ENCODE results near the gene PCNX2.
A peak's percentile ranks its signal among the peaks of the same experiment; 100 is the strongest.

The PCNX2 gene, protein sequence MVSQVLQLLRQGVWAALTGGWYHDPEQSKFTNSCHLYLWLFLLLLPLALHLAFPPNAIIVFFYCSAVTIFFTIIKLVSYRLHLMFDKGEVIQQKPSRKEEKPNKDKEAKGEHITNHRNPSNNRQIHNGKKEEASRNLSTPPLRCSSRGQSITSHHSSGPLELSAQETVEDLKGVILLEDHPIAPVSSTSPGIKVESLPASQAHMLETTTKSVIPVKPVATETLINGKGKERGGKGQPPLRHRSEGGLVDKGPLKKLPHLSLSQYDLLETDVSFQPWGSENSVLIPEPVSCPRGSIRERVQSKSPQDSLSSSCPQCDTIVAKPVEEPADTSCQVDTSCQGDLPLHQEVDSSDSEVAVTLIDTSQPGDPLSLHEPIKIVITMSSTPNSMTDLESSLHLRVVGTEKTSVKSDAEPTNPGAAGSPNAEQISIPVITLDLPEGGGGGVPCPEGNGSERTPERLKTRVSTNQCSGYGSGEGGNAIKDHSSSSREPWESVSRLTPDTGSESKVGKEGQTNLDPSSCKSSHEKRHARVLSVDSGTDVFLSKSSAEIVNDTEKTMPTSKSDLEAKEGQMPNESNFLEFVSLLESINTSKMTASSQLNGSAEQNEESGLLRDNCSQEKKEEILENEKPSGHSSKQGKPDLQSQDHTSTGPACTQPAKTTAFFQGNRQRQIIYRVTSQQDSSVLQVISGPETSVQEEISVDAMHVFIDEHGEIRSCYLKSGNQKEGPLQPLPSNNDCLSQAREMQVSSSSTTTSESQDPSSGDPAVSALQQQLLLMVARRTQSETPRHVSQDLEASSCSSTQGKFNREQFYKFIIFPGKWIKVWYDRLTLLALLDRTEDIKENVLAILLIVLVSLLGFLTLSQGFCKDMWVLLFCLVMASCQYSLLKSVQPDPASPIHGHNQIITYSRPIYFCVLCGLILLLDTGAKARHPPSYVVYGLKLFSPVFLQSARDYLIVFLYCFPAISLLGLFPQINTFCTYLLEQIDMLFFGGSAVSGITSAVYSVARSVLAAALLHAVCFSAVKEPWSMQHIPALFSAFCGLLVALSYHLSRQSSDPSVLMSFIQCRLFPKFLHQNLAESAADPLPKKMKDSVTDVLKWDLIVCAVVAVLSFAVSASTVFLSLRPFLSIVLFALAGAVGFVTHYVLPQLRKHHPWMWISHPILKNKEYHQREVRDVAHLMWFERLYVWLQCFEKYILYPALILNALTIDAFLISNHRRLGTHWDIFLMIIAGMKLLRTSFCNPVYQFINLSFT (N-terminal part only)

GRCh38 chr1:233295237-233295974 is at the start of gene PCNX2:
Gene PCNX2, minus strand, starts transcription at chr1:233295725. Its CDS starts 247 bp downstream, at chr1:233295478.
- H3K4me1 ChIP-seq (ENCODE audit: control insufficient read depth in 5 of 5, insufficient read depth in 5 of 5, low read length in 5 of 5), result peaks cover 0 to 24% (median 9%) of the 10 kb centered on the region in 5 donors
- peaks cover 0 to 8% (median 4%) of the 10 kb centered on the region in 5 donors for H3K27me3 ChIP-seq (ENCODE audit: control insufficient read depth in 5 of 5, insufficient read depth in 4 of 5, low read length in 5 of 5)
- peak within 1 kb of the TSS in 3 of 5 donors; percentile 29 to 73 (median 39) for H3K9ac ChIP-seq (ENCODE audit: low read length in 5 of 5)
- H3K9me3 ChIP-seq (ENCODE audit: control insufficient read depth in 5 of 5, low read length in 5 of 5), result no peaks in the 10 kb centered on the region
- peak within 1 kb of the TSS; percentile 35 for H3K27ac ChIP-seq (ENCODE audit: low read depth, low read length)
- no peaks in the 10 kb centered on the region for H3K36me3 ChIP-seq (ENCODE audit: control insufficient read depth in 5 of 5, insufficient read depth in 5 of 5, low read length in 5 of 5)
- H3K4me3 ChIP-seq (ENCODE audit: low read depth in 1 of 5, low read length in 5 of 5), result peak within 1 kb of the TSS; percentile 53 to 77 (median 75)

DNA sequence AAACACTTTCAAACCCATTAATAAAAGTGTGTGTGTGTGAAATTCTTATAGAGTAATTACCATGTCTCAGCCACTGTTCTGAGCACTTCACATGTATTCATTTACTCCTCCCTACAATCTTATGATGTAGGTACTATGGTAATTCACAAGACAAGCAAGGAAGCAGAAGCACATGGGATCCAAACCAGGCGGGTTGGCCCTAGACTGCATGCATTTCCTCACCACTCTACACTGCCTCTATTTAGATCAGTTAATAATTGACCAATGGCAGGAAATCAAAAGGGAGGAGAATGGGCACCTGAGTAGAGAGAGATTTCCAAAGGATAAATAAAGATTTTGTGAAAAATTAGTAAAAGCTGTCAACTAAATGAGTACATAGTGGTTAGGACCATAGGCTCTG is 47.7 kb upstream of the PCNX2 start:
- Histone ChIP-seq H3K4me3 (ENCODE audit: low read depth in 1 of 5, low read length in 5 of 5) (no peak overlapping the region), H3K9ac (ENCODE audit: low read length in 5 of 5) (no peak overlapping the region), H3K36me3 (ENCODE audit: control insufficient read depth in 5 of 5, insufficient read depth in 5 of 5, low read length in 5 of 5) (no peaks in the 10 kb centered on the region), H3K4me1 (ENCODE audit: control insufficient read depth in 5 of 5, insufficient read depth in 5 of 5, low read length in 5 of 5) (peaks cover 0 to 7% (median 0%) of the 10 kb centered on the region in 5 donors), H3K9me3 (ENCODE audit: control insufficient read depth in 5 of 5, low read length in 5 of 5) (no peaks in the 10 kb centered on the region), H3K27ac (ENCODE audit: low read depth, low read length) (no peak overlapping the region), H3K27me3 (ENCODE audit: control insufficient read depth in 5 of 5, insufficient read depth in 4 of 5, low read length in 5 of 5) (no peaks in the 10 kb centered on the region)

GRCh38 chr1:233342086-233342485 is 46.6 kb upstream of the PCNX2 start:
- Histone ChIP-seq H3K4me1 (ENCODE audit: control insufficient read depth in 5 of 5, insufficient read depth in 5 of 5, low read length in 5 of 5) (peaks cover 0 to 7% (median 0%) of the 10 kb centered on the region in 5 donors), H3K4me3 (ENCODE audit: low read depth in 1 of 5, low read length in 5 of 5) (no peak overlapping the region)

DNA sequence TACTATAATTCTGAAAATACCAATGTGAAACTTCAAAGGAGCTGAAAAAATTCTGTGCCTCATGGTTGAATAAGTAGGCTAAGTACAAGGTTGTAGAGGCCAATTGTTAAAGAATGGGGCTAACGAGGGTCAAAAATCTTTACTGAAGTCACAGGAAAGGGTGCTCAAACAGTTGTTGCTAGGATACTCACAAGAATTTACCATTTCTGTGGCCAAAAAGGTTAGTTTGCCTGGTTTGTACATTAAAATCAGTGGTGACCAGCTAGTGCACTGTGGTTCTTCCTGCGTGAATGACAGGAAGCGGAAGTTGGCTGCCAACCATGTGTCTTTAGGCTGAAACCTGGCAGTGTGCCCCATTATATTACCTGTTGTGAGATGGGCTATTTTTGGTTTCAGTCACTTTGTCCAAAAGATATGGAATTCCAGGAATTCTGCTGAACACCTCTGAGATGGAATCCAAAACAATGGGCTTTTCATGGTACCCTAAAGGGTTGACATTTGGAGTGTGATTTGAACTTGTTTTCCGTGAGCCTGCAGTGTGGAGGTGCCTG is 45.5 kb upstream of the PCNX2 start:
- H3K9ac ChIP-seq (ENCODE audit: low read length in 5 of 5), result no peak overlapping the region
- H3K9me3 ChIP-seq (ENCODE audit: control insufficient read depth in 5 of 5, low read length in 5 of 5), result no peaks in the 10 kb centered on the region
- no peaks in the 10 kb centered on the region for H3K36me3 ChIP-seq (ENCODE audit: control insufficient read depth in 5 of 5, insufficient read depth in 5 of 5, low read length in 5 of 5)
- no peak overlapping the region for H3K4me3 ChIP-seq (ENCODE audit: low read depth in 1 of 5, low read length in 5 of 5)
- peaks cover 0 to 7% (median 0%) of the 10 kb centered on the region in 5 donors for H3K4me1 ChIP-seq (ENCODE audit: control insufficient read depth in 5 of 5, insufficient read depth in 5 of 5, low read length in 5 of 5)
- no peak overlapping the region for H3K27ac ChIP-seq (ENCODE audit: low read depth, low read length)
- no peaks in the 10 kb centered on the region for H3K27me3 ChIP-seq (ENCODE audit: control insufficient read depth in 5 of 5, insufficient read depth in 4 of 5, low read length in 5 of 5)

More at GRCh38 chr1:233342086-233342485, 46.6 kb upstream of the PCNX2 start:
- Histone ChIP-seq H3K27me3 (ENCODE audit: control insufficient read depth in 5 of 5, insufficient read depth in 4 of 5, low read length in 5 of 5) (no peaks in the 10 kb centered on the region), H3K36me3 (ENCODE audit: control insufficient read depth in 5 of 5, insufficient read depth in 5 of 5, low read length in 5 of 5) (no peaks in the 10 kb centered on the region), H3K27ac (ENCODE audit: low read depth, low read length) (no peak overlapping the region), H3K9ac (ENCODE audit: low read length in 5 of 5) (no peak overlapping the region), H3K9me3 (ENCODE audit: control insufficient read depth in 5 of 5, low read length in 5 of 5) (no peaks in the 10 kb centered on the region)

DNA sequence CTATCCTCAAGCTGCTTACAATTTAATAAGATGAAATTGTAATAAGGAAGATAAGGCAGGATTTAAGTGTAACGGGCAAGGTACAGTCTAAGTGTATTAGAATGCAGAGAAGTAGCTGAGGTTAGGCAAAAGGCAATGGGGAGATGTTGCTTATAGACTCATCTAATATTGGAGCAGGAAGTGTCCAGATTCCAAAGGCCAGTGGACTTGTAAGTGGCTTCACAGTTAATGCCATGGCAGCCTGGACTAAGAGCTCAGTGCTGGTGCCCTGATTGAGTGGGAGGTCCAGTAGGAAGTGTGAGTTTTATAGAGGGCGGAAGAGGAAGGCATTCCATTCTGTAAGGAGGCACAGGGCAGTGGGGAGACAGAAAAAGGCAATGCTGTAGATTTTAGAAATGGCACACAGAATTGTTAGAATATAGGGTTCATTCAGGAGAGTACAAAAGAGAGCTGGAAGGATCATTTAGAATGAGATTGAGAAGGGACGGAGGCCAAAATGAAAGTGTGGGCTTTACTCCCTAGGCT is 44.6 kb upstream of the PCNX2 start:
- peaks cover 0 to 7% (median 0%) of the 10 kb centered on the region in 5 donors for H3K4me1 ChIP-seq (ENCODE audit: control insufficient read depth in 5 of 5, insufficient read depth in 5 of 5, low read length in 5 of 5)
- H3K27me3 ChIP-seq (ENCODE audit: control insufficient read depth in 5 of 5, insufficient read depth in 4 of 5, low read length in 5 of 5), result no peaks in the 10 kb centered on the region
- H3K9me3 ChIP-seq (ENCODE audit: control insufficient read depth in 5 of 5, low read length in 5 of 5), result no peaks in the 10 kb centered on the region
- H3K4me3 ChIP-seq (ENCODE audit: low read depth in 1 of 5, low read length in 5 of 5), result no peak overlapping the region
- no peak overlapping the region for H3K9ac ChIP-seq (ENCODE audit: low read length in 5 of 5)
- no peak overlapping the region for H3K27ac ChIP-seq (ENCODE audit: low read depth, low read length)
- H3K36me3 ChIP-seq (ENCODE audit: control insufficient read depth in 5 of 5, insufficient read depth in 5 of 5, low read length in 5 of 5), result no peaks in the 10 kb centered on the region

DNA sequence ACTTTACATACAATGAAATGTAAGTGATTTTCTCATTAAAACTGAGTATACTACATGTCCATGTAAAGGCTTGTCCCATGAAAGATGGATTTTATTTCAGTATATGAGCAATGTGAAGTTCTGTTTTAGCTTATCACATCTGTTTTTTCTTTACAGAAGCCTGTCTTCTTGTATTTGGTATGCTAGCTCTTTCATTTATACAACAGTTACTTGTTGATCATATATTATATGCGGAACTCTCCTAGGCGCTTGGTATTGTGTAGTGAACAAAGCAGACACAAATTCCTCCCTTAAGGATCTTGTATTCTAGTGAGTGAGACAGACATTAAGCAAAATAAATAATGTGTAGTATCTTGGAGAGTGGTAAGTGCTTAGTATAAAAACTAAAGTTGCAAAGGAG is 42.6 kb upstream of the PCNX2 start:
- H3K36me3 ChIP-seq (ENCODE audit: control insufficient read depth in 5 of 5, insufficient read depth in 5 of 5, low read length in 5 of 5), result no peaks in the 10 kb centered on the region
- no peaks in the 10 kb centered on the region for H3K27me3 ChIP-seq (ENCODE audit: control insufficient read depth in 5 of 5, insufficient read depth in 4 of 5, low read length in 5 of 5)
- H3K4me3 ChIP-seq (ENCODE audit: low read depth in 1 of 5, low read length in 5 of 5), result no peak overlapping the region
- peaks cover 0 to 7% (median 0%) of the 10 kb centered on the region in 5 donors for H3K4me1 ChIP-seq (ENCODE audit: control insufficient read depth in 5 of 5, insufficient read depth in 5 of 5, low read length in 5 of 5)
- H3K9ac ChIP-seq (ENCODE audit: low read length in 5 of 5), result no peak overlapping the region
- no peaks in the 10 kb centered on the region for H3K9me3 ChIP-seq (ENCODE audit: control insufficient read depth in 5 of 5, low read length in 5 of 5)
- H3K27ac ChIP-seq (ENCODE audit: low read depth, low read length), result no peak overlapping the region

GRCh38 chr1:233337505-233337904 is 42.0 kb upstream of the PCNX2 start:
- no peaks in the 10 kb centered on the region for H3K9me3 ChIP-seq (ENCODE audit: control insufficient read depth in 5 of 5, low read length in 5 of 5)
- H3K4me1 ChIP-seq (ENCODE audit: control insufficient read depth in 5 of 5, insufficient read depth in 5 of 5, low read length in 5 of 5), result peaks cover 0 to 7% (median 0%) of the 10 kb centered on the region in 5 donors
- H3K4me3 ChIP-seq (ENCODE audit: low read depth in 1 of 5, low read length in 5 of 5), result no peak overlapping the region
- no peak overlapping the region for H3K27ac ChIP-seq (ENCODE audit: low read depth, low read length)
- no peaks in the 10 kb centered on the region for H3K27me3 ChIP-seq (ENCODE audit: control insufficient read depth in 5 of 5, insufficient read depth in 4 of 5, low read length in 5 of 5)
- H3K9ac ChIP-seq (ENCODE audit: low read length in 5 of 5), result no peak overlapping the region
- H3K36me3 ChIP-seq (ENCODE audit: control insufficient read depth in 5 of 5, insufficient read depth in 5 of 5, low read length in 5 of 5), result no peaks in the 10 kb centered on the region

GRCh38 chr1:233336554-233337456 is 41.3 kb upstream of the PCNX2 start:
- no peak overlapping the region for H3K27ac ChIP-seq (ENCODE audit: low read depth, low read length)
- H3K9me3 ChIP-seq (ENCODE audit: control insufficient read depth in 5 of 5, low read length in 5 of 5), result no peaks in the 10 kb centered on the region
- no peak overlapping the region for H3K9ac ChIP-seq (ENCODE audit: low read length in 5 of 5)
- H3K4me3 ChIP-seq (ENCODE audit: low read depth in 1 of 5, low read length in 5 of 5), result no peak overlapping the region
- H3K27me3 ChIP-seq (ENCODE audit: control insufficient read depth in 5 of 5, insufficient read depth in 4 of 5, low read length in 5 of 5), result no peaks in the 10 kb centered on the region
- no peaks in the 10 kb centered on the region for H3K36me3 ChIP-seq (ENCODE audit: control insufficient read depth in 5 of 5, insufficient read depth in 5 of 5, low read length in 5 of 5)
- H3K4me1 ChIP-seq (ENCODE audit: control insufficient read depth in 5 of 5, insufficient read depth in 5 of 5, low read length in 5 of 5), result peaks cover 0 to 7% (median 0%) of the 10 kb centered on the region in 5 donors

Measured in subcutaneous abdominal adipose tissue (tissue), 5 donors.